Activated B cell treated with CpG ODN at 0.5 μM for 24 hours (primary cell): Measurements from ENCODE around the gene AREL1. TPM values are rescaled to one million over a fixed set of nuclear protein-coding genes. Genes with fewer than 3 reads are reported as not detected.

ENCODE experiments used
- ATAC-seq: fragments of 200-7000 bp; cut with Tn5 transposase; one replicate; pipeline ENCODE4 v1.10.0; 2021; ENCODE audit warnings: low read depth, mild to moderate bottlenecking, moderate library complexity
- CTCF ChIA-PET: fragments of 350-600 bp; sonication (Branson Sonifier 250); formaldehyde crosslinking; loops from one replicate; lab custom pipeline; 2021; ENCODE audit warnings: antibody characterized with exemption; lab: Charles Lee
- POLR2A ChIA-PET: fragments of 350-600 bp; sonication (Branson Sonifier 250); formaldehyde crosslinking; loops from one replicate; lab custom pipeline; 2021; ENCODE audit warnings: antibody characterized with exemption; lab: Charles Lee
- DNase-seq: peaks from one replicate; pipeline ENCODE4 v3.0.0; 2022
- H3K27ac Mint-ChIP-seq: one replicate; pipeline ENCODE4 v1.8.0; 2020; ENCODE audit warnings: mixed read lengths
- H3K27me3 Mint-ChIP-seq: one replicate; pipeline ENCODE4 v1.8.0; 2021; ENCODE audit warnings: mixed read lengths
- H3K36me3 Mint-ChIP-seq: one replicate; pipeline ENCODE4 v1.8.0; 2021; ENCODE audit warnings: low read depth, mixed read lengths
- H3K4me1 Mint-ChIP-seq: one replicate; pipeline ENCODE4 v1.8.0; 2021; ENCODE audit warnings: mixed read lengths
- H3K4me3 Mint-ChIP-seq: one replicate; pipeline ENCODE4 v1.8.0; 2020; ENCODE audit warnings: mild to moderate bottlenecking, mixed read lengths
- H3K9me3 Mint-ChIP-seq: one replicate; pipeline ENCODE4 v1.8.0; 2020; ENCODE audit warnings: mixed read lengths
- CTCF ChIP-seq: fragments of 200-600 bp; IDR thresholded peaks from one replicate; pipeline ENCODE4 v1.8.0; 2022; ENCODE audit warnings: antibody characterized with exemption, mild to moderate bottlenecking
- intact Hi-C: fragments of 100-400 bp; cut with micrococcal nuclease; formaldehyde crosslinking; loops from one replicate; pipeline ENCODE4 v1.15.1; 2024
- total RNA-seq: library from RNA; stranded (reverse); gene quantifications from 2 replicates; pipeline ENCODE4 v1.2.3, GENCODE V29; 2022

Gene AREL1
- total RNA-seq, 1 donor from 2014 or later, result 49.7 TPM

- ChIA-PET CTCF (interaction anchor here (1.4 kb wide), 1 partner anchor 48 kb away, joined by 3 read pairs; no protein-coding TSS in a partner anchor), POLR2A (no interaction called here)
- Mint-ChIP-seq H3K27ac (no peak overlapping the region), H3K9me3 (no peaks in the 10 kb centered on the region), H3K27me3 (no peaks in the 10 kb centered on the region), H3K4me3 (no peak overlapping the region), H3K4me1 (no peaks in the 10 kb centered on the region), H3K36me3 (peaks cover 49% of the 10 kb centered on the region)
- DNase-seq (no peak), ATAC-seq (no peak)
- TF ChIP-seq CTCF, result no peak
- intact Hi-C loops, result no loop called here
Observed at GRCh38 chr14:74656964-74657363, 55.9 kb downstream of the AREL1 start.

GRCh38 chr14:74655599-74656395 is 57.1 kb downstream of the AREL1 start:
- ATAC-seq (no peak), DNase-seq (no peak)
- POLR2A ChIA-PET, result no interaction called here
- H3K9me3 Mint-ChIP-seq, result no peaks in the 10 kb centered on the region
- no peaks in the 10 kb centered on the region for H3K27me3 Mint-ChIP-seq
- H3K4me1 Mint-ChIP-seq, result no peaks in the 10 kb centered on the region
- CTCF ChIA-PET, result interaction anchor here (1.4 kb wide), 1 partner anchor 47 kb away, joined by 3 read pairs; no protein-coding TSS in a partner anchor
- no peak for TF ChIP-seq CTCF
- intact Hi-C loops, result no loop called here
- H3K36me3 Mint-ChIP-seq, result peaks cover 37% of the 10 kb centered on the region
- H3K4me3 Mint-ChIP-seq, result no peak overlapping the region
- H3K27ac Mint-ChIP-seq, result no peak overlapping the region

GRCh38 chr14:74654931-74655330 is 57.9 kb downstream of the AREL1 start:
- ChIA-PET POLR2A (interaction anchor here (0.6 kb wide), 1 partner anchor 28 kb away, joined by 3 read pairs; no protein-coding TSS in a partner anchor), CTCF (no interaction called here)
- intact Hi-C loops, result no loop called here
- no peaks in the 10 kb centered on the region for H3K9me3 Mint-ChIP-seq
- no peaks in the 10 kb centered on the region for H3K4me1 Mint-ChIP-seq
- no peak for DNase-seq
- TF ChIP-seq CTCF, result no peak
- no peak overlapping the region for H3K27ac Mint-ChIP-seq
- no peak for ATAC-seq
- no peak overlapping the region for H3K4me3 Mint-ChIP-seq
- peaks cover 29% of the 10 kb centered on the region for H3K36me3 Mint-ChIP-seq
- H3K27me3 Mint-ChIP-seq, result no peaks in the 10 kb centered on the region

GRCh38 chr14:74653386-74654138 is 59.3 kb downstream of the AREL1 start:
- Mint-ChIP-seq H3K36me3 (peaks cover 21% of the 10 kb centered on the region), H3K27ac (no peak overlapping the region), H3K4me3 (no peak overlapping the region), H3K4me1 (no peaks in the 10 kb centered on the region), H3K27me3 (no peaks in the 10 kb centered on the region), H3K9me3 (no peaks in the 10 kb centered on the region)
- TF ChIP-seq CTCF, result no peak
- DNase-seq (no peak), ATAC-seq (no peak)
- CTCF ChIA-PET, result no interaction called here
- POLR2A ChIA-PET, result no interaction called here
- intact Hi-C loops, result no loop called here

- CTCF ChIA-PET, result no interaction called here
- DNase-seq (no peak), ATAC-seq (no peak)
- Mint-ChIP-seq H3K27ac (no peak overlapping the region), H3K36me3 (peaks cover 21% of the 10 kb centered on the region), H3K9me3 (no peaks in the 10 kb centered on the region), H3K4me1 (no peaks in the 10 kb centered on the region), H3K27me3 (no peaks in the 10 kb centered on the region), H3K4me3 (no peak overlapping the region)
- POLR2A ChIA-PET, result no interaction called here
- no peak for TF ChIP-seq CTCF
- intact Hi-C loops, result no loop called here
Observed at GRCh38 chr14:74652541-74652940, 60.3 kb downstream of the AREL1 start.
